Measurements from ENCODE around the gene TBC1D22A. TPM values are rescaled to one million over a fixed set of nuclear protein-coding genes. Genes with fewer than 3 reads are reported as not detected.
A peak's percentile ranks its signal among the peaks of the same experiment; 100 is the strongest.

TBC1D22A gene
- total and polyA plus RNA-seq, 10 of the 15 experiments (the other 5 are each of a cell fraction or from before 2014, with no cell fraction given) = 0.63 to 44.7 (median 27.4) TPM

DNA sequence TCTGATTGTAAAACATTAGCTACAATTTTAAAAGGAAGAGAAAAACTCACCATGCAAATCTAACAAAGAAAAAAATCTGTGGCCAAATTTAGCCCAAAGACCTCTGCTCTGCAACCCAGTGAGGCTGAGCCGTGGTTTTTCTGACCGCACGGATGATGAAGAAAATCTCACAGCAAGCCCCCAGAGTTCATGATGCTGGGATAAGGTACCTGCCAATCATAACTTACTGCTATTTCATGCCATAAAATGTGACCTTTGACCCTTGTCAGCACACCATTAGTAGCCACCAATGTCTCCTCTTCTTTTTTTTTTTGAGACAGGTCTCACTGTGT lies 35.5 kb upstream of the TBC1D22A start:
- SMC1A ChIA-PET (ENCODE audit: uncharacterized antibody, unreplicated experiment) = no interaction called here
- Histone ChIP-seq H3K27ac (ENCODE audit: control insufficient read depth, insufficient read depth) (no peak overlapping the region), H3K4me1 (ENCODE audit: control insufficient read depth, insufficient read depth, low read length) (peaks cover 12% of the 10 kb centered on the region), H3K79me2 (ENCODE audit: control insufficient read depth, insufficient read depth, low read length) (peaks cover 9% of the 10 kb centered on the region), H2AFZ (ENCODE audit: control insufficient read depth, low read depth, low read length) (no peak overlapping the region), H3K4me2 (ENCODE audit: control insufficient read depth, insufficient read depth) (no peak overlapping the region), H4K20me1 (ENCODE audit: control insufficient read depth, insufficient read depth) (peaks cover 3% of the 10 kb centered on the region; the same call in 1 of the 2 replicates), H3K4me3 (no peak overlapping the region), H3K27me3 (replicated peaks in 1 of 2; ENCODE audit: control insufficient read depth in 2 of 2, insufficient read depth in 2 of 2, low read length in 1 of 2) (no peaks in the 10 kb centered on the region), H3K9me3 (replicated peaks; ENCODE audit: control insufficient read depth, insufficient read depth, low read length) (no peaks in the 10 kb centered on the region), H3K9ac (ENCODE audit: control insufficient read depth, insufficient read depth, low read length) (no peak overlapping the region), H3K36me3 (ENCODE audit: control insufficient read depth in 2 of 2, insufficient read depth in 2 of 2, low read length in 1 of 2) (peaks cover 3 to 13% of the 10 kb centered on the region in 2 experiments; a peak in 3 of 4 replicates)
- BruUV-seq (replicated peaks) = no TSS peak
- CTCF ChIA-PET = interaction anchor here (1.1 to 1.6 kb wide), 2 partner anchors 32 to 164 kb away, joined by 3 to 5 read pairs; no protein-coding TSS in a partner anchor
- RAD21 ChIA-PET (ENCODE audit: unreplicated experiment) = no interaction called here
- intact Hi-C loops (cut with micrococcal nuclease; ENCODE audit: unreplicated experiment) = no loop called here
- WGBS (ENCODE audit: insufficient coverage, insufficient replicate concordance, low lambda C conversion rate, missing lambda C conversion rate) = 48% methylated on average over 3 of the region's 3 CpGs
- in situ Hi-C loops (cut with MboI) = no loop called here
- ATAC-seq (peak; percentile 56), DNase-seq (ENCODE audit: low read depth, low spot score) (peak; percentile 28), FAIRE-seq (no peak)
- POLR2A ChIA-PET = no interaction called here
- TF ChIP-seq ZNF274 (IDR thresholded peaks at IDR 0.05; ENCODE audit: insufficient read depth, insufficient read length) = no peak
- no peak for TF ChIP-seq HCFC1 (IDR thresholded peaks at IDR 0.05; ENCODE audit: low read length)
- TF ChIP-seq GATAD2B (conservative IDR thresholded peaks at IDR 0.05; ENCODE audit: low read depth) = no peak
- no peak for TF ChIP-seq MTA3 (IDR thresholded peaks at IDR 0.05; ENCODE audit: borderline replicate concordance, low read length)
- TF ChIP-seq SREBF2 (IDR thresholded peaks at IDR 0.05; ENCODE audit: low read length) = no peak
- peak; percentile 54 for TF ChIP-seq MEF2B (IDR thresholded peaks at IDR 0.05; ENCODE audit: partially characterized antibody, poor library complexity, severe bottlenecking)
- TF ChIP-seq, protein P1, sequence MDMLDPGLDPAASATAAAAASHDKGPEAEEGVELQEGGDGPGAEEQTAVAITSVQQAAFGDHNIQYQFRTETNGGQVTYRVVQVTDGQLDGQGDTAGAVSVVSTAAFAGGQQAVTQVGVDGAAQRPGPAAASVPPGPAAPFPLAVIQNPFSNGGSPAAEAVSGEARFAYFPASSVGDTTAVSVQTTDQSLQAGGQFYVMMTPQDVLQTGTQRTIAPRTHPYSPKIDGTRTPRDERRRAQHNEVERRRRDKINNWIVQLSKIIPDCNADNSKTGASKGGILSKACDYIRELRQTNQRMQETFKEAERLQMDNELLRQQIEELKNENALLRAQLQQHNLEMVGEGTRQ (IDR thresholded peaks at IDR 0.05; ENCODE audit: borderline replicate concordance, low read depth, low read length) = no peak
- TF ChIP-seq, protein P2, sequence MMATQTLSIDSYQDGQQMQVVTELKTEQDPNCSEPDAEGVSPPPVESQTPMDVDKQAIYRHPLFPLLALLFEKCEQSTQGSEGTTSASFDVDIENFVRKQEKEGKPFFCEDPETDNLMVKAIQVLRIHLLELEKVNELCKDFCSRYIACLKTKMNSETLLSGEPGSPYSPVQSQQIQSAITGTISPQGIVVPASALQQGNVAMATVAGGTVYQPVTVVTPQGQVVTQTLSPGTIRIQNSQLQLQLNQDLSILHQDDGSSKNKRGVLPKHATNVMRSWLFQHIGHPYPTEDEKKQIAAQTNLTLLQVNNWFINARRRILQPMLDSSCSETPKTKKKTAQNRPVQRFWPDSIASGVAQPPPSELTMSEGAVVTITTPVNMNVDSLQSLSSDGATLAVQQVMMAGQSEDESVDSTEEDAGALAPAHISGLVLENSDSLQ (IDR thresholded peaks at IDR 0.05) = peak; percentile 70
- TF ChIP-seq, protein P3, sequence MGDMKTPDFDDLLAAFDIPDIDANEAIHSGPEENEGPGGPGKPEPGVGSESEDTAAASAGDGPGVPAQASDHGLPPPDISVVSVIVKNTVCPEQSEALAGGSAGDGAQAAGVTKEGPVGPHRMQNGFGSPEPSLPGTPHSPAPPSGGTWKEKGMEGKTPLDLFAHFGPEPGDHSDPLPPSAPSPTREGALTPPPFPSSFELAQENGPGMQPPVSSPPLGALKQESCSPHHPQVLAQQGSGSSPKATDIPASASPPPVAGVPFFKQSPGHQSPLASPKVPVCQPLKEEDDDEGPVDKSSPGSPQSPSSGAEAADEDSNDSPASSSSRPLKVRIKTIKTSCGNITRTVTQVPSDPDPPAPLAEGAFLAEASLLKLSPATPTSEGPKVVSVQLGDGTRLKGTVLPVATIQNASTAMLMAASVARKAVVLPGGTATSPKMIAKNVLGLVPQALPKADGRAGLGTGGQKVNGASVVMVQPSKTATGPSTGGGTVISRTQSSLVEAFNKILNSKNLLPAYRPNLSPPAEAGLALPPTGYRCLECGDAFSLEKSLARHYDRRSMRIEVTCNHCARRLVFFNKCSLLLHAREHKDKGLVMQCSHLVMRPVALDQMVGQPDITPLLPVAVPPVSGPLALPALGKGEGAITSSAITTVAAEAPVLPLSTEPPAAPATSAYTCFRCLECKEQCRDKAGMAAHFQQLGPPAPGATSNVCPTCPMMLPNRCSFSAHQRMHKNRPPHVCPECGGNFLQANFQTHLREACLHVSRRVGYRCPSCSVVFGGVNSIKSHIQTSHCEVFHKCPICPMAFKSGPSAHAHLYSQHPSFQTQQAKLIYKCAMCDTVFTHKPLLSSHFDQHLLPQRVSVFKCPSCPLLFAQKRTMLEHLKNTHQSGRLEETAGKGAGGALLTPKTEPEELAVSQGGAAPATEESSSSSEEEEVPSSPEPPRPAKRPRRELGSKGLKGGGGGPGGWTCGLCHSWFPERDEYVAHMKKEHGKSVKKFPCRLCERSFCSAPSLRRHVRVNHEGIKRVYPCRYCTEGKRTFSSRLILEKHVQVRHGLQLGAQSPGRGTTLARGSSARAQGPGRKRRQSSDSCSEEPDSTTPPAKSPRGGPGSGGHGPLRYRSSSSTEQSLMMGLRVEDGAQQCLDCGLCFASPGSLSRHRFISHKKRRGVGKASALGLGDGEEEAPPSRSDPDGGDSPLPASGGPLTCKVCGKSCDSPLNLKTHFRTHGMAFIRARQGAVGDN (IDR thresholded peaks at IDR 0.05) = no peak
- no peak for TF ChIP-seq SP1 (IDR thresholded peaks at IDR 0.05; ENCODE audit: low read depth, low read length)
- TF ChIP-seq, protein P4, sequence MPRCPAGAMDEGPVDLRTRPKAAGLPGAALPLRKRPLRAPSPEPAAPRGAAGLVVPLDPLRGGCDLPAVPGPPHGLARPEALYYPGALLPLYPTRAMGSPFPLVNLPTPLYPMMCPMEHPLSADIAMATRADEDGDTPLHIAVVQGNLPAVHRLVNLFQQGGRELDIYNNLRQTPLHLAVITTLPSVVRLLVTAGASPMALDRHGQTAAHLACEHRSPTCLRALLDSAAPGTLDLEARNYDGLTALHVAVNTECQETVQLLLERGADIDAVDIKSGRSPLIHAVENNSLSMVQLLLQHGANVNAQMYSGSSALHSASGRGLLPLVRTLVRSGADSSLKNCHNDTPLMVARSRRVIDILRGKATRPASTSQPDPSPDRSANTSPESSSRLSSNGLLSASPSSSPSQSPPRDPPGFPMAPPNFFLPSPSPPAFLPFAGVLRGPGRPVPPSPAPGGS (IDR thresholded peaks at IDR 0.05; ENCODE audit: borderline replicate concordance, insufficient read depth, low read depth, low read length, poor library complexity, severe bottlenecking) = no peak
- peak; percentile 84 for TF ChIP-seq NR2F1 (conservative IDR thresholded peaks at IDR 0.05)
- TF ChIP-seq RUNX3 (IDR thresholded peaks at IDR 0.05; ENCODE audit: low read length) = peak; percentile 66
- no peak for TF ChIP-seq ASH2L (IDR thresholded peaks at IDR 0.05; ENCODE audit: borderline replicate concordance, low read depth)
- TF ChIP-seq, protein P5, sequence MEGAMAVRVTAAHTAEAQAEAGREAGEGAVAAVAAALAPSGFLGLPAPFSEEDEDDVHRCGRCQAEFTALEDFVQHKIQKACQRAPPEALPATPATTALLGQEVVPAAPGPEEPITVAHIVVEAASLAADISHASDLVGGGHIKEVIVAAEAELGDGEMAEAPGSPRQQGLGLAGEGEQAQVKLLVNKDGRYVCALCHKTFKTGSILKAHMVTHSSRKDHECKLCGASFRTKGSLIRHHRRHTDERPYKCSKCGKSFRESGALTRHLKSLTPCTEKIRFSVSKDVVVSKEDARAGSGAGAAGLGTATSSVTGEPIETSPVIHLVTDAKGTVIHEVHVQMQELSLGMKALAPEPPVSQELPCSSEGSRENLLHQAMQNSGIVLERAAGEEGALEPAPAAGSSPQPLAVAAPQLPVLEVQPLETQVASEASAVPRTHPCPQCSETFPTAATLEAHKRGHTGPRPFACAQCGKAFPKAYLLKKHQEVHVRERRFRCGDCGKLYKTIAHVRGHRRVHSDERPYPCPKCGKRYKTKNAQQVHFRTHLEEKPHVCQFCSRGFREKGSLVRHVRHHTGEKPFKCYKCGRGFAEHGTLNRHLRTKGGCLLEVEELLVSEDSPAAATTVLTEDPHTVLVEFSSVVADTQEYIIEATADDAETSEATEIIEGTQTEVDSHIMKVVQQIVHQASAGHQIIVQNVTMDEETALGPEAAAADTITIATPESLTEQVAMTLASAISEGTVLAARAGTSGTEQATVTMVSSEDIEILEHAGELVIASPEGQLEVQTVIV (IDR thresholded peaks at IDR 0.05; ENCODE audit: borderline replicate concordance, partially characterized antibody) = no peak
- no peak for TF ChIP-seq CBX3 (IDR thresholded peaks at IDR 0.05; ENCODE audit: borderline replicate concordance, low read depth)

All from GM12878 (cell line).